ENCODE data around the gene GSE1. TPM values are rescaled to one million over a fixed set of nuclear protein-coding genes. Genes with fewer than 3 reads are reported as not detected.

Gene GSE1
- total RNA-seq, 1 donor from 2014 or later = 12.9 TPM

- Histone ChIP-seq H3K36me3 (ENCODE audit: control insufficient read depth, insufficient read depth, low read length) (no peaks in the 10 kb centered on the region), H3K4me3 (ENCODE audit: low read depth, low read length) (no peak overlapping the region), H3K27me3 (ENCODE audit: control insufficient read depth, insufficient read depth, low read length) (peaks cover 2% of the 10 kb centered on the region)
- no peak for DNase-seq (ENCODE audit: low read depth)
- no peak for TF ChIP-seq CTCF (IDR thresholded peaks at IDR 0.05; ENCODE audit: insufficient read depth, low read length, severe bottlenecking)
- no peak for FAIRE-seq
Measured at GRCh38 chr16:85582229-85582991, 30.7 kb upstream of the GSE1 start.

GRCh38 chr16:85583491-85584181 lies 29.5 kb upstream of the GSE1 start:
- Histone ChIP-seq H3K36me3 (ENCODE audit: control insufficient read depth, insufficient read depth, low read length) (no peaks in the 10 kb centered on the region), H3K27me3 (ENCODE audit: control insufficient read depth, insufficient read depth, low read length) (peaks cover 2% of the 10 kb centered on the region), H3K4me3 (ENCODE audit: low read depth, low read length) (no peak overlapping the region)
- FAIRE-seq = no peak
- no peak for DNase-seq (ENCODE audit: low read depth)
- TF ChIP-seq CTCF (IDR thresholded peaks at IDR 0.05; ENCODE audit: insufficient read depth, low read length, severe bottlenecking) = no peak

- no peak for TF ChIP-seq CTCF (IDR thresholded peaks at IDR 0.05; ENCODE audit: insufficient read depth, low read length, severe bottlenecking)
- DNase-seq (ENCODE audit: low read depth) (no peak), FAIRE-seq (no peak)
- peaks cover 2% of the 10 kb centered on the region for H3K27me3 ChIP-seq (ENCODE audit: control insufficient read depth, insufficient read depth, low read length)
- H3K36me3 ChIP-seq (ENCODE audit: control insufficient read depth, insufficient read depth, low read length) = no peaks in the 10 kb centered on the region
- H3K4me3 ChIP-seq (ENCODE audit: low read depth, low read length) = no peak overlapping the region
Measured at GRCh38 chr16:85584267-85584666, 28.9 kb upstream of the GSE1 start.

GRCh38 chr16:85584819-85585282 lies 28.3 kb upstream of the GSE1 start:
- H3K27me3 ChIP-seq (ENCODE audit: control insufficient read depth, insufficient read depth, low read length) = peaks cover 2% of the 10 kb centered on the region
- TF ChIP-seq CTCF (IDR thresholded peaks at IDR 0.05; ENCODE audit: insufficient read depth, low read length, severe bottlenecking) = no peak
- DNase-seq (ENCODE audit: low read depth) (no peak), FAIRE-seq (no peak)
- H3K36me3 ChIP-seq (ENCODE audit: control insufficient read depth, insufficient read depth, low read length) = no peaks in the 10 kb centered on the region
- no peak overlapping the region for H3K4me3 ChIP-seq (ENCODE audit: low read depth, low read length)

GRCh38 chr16:85585711-85586110 lies 27.4 kb upstream of the GSE1 start:
- DNase-seq (ENCODE audit: low read depth) = no peak
- Histone ChIP-seq H3K4me3 (ENCODE audit: low read depth, low read length) (no peak overlapping the region), H3K27me3 (ENCODE audit: control insufficient read depth, insufficient read depth, low read length) (no peaks in the 10 kb centered on the region), H3K36me3 (ENCODE audit: control insufficient read depth, insufficient read depth, low read length) (no peaks in the 10 kb centered on the region)
- TF ChIP-seq CTCF (IDR thresholded peaks at IDR 0.05; ENCODE audit: insufficient read depth, low read length, severe bottlenecking) = no peak
- FAIRE-seq = no peak
